ENCODE results near the gene RNF144A.

Gene RNF144A

DNA sequence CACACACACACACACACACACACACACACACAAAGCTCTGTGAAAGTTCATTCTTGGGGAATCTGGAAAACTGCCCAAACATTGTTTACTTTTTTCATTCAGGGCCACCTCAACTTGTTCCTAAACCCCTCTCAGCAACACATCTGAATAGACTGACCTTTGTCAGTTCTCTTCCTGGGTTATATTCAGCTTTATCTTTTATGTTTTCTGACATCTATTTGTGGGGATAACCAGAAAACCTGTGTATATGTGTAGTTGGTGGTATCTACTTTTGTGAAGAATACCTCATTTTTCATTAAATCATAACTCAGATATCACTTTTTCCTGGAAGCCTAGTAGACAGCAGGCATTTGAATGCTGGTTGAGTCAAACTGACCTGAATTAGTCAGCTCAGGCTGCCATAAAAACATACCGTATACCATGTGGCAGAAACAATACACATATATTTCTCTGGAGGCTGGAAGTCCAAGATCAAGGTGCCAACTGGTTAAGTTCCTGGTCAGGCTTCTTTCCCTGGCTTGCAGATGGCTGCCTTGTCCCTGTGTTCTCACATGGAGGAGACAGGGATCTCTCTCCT is 11.0 kb upstream of the RNF144A start:
- in situ Hi-C loops (cut with MboI; ENCODE audit: low sequenced_read_pairs), result no loop called here

DNA sequence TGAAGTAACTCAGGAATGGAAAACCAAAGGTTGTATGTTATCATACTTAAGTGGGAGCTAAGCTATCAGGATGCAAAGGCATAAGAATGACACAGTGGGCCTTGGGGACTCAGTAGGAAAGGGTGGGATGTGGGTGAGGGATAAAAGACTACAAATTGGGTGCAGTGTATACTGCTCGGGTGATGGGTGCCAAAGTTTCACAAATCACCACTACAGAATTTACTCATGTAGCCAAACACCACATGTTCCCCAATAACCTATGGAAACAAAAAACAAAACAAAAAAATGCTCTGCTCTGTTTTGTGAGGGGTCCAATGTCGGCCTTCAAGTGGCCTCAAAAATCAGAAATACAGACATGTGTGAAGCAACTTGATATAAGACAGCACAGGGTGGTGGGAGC is 8.9 kb upstream of the RNF144A start:
- in situ Hi-C loops (cut with MboI; ENCODE audit: low sequenced_read_pairs), result no loop called here

DNA sequence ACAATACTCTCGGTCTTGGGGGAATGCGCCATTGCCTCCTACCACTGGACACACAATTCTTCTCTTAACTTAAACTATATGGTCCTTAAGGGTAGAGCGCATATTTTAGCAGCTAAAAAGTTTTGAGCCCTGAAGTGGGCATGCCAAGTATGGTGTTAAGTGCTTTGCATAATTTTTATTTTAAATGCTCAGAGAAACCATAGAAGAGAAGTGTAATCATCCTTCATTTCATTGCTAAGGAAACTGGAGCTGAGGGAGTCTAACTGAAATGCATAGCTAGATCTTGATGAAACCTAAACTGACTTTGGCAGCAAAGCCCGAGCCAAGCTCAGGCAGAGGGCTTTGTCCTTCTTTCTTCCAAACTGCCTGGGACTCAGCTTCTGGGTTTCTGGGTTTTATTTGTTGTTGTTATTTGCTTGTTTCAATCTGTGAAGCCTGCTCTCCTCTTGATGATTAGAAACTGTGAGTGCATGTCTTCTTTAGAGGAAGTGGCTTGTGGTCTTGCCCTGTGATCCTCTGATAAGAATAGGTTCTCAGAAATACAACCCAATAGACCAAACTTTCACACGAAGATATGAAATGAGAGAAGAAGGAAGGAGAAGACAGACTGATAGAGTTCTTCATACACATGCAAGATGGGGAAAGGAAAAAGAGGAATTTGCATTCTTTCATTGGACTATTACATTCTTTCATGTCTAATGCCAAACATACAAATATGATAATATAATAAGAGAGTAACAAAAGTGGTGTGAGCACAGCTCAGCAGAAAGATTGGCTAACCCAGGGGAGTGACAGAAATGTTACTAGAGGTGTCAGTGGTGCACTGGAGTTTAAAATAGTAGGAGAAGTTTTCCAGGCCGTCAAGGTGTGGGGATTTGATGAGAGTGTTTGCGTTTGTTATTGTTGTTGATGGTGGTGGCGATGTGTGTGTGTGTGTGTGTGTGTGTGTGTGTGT is 7.5 kb upstream of the RNF144A start:
- in situ Hi-C loops (cut with MboI; ENCODE audit: low sequenced_read_pairs), result no loop called here

DNA sequence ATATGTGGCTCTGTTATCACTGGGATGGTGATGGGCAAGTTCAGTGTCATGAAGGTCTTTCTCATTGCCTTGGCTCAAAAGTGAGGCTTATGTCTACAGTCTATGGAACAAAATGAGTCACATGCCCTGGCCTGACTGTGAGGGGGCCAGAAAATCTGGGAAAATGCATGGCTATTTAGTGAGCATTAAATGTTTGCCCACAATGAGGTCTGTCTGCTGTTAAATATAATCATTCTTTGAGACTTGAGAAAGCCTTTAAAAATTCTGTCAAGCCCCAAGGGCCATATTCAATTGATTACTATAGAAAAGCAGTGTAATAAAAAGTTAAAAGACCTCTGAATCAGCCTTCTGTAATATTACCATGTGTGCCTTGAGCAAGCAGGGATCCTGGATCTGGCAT is 5.5 kb upstream of the RNF144A start:
- in situ Hi-C loops (cut with MboI; ENCODE audit: low sequenced_read_pairs), result no loop called here

DNA sequence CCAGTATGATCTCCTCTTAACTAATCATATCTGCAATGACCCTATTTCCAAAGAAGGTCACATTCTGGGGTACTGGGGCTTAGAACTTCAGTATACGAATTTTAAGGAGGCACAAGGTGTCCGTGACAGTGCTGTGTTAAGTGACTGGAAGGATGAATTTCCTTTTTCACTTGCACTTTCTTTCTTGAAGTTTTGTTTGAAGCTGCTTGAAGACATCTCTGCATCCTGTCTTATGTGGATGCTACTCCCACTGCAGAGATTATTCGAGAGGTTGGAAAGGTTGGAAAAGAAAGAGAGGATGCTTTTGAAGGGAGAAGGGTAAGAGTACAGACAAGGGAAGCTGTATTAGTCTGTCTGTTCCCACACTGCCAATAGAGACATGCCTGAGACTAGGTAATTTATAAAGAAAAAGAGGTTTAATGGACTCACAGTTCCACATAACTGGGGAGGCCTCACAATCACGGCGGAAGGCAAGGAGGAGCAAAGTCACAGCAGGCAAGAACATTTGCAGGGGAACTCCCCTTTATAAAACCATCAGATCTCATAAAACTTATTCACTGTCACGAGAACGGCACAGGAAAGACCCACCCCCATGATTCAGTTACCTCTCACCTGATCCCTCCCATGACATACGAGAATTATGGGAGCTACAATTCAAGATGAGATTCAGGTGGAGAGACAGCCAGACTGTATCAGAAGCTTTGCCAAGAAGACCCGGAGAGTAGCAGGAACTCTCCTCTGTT is 3.6 kb upstream of the RNF144A start:
- in situ Hi-C loops (cut with MboI; ENCODE audit: low sequenced_read_pairs), result no loop called here

DNA sequence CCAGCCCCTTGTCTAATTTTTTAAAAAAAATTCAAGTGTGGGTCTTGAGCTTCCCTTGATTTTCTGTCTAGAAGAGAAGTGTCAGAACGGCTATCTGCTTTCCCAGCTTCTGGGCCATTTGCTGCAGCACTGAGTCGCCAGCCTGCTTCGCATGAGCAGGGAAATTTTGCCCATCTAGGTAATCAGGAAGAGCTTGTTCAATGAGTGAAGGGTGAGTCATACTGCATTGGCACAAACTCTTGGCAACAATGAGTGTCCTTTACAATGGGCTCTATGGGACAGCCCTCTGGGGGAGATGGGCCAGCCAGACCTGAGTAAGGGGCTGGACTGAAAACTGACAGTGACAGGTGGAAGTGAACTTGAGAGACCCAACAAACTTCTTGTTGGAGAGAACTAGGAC is 2.4 kb upstream of the RNF144A start:
- in situ Hi-C loops (cut with MboI; ENCODE audit: low sequenced_read_pairs), result no loop called here

DNA sequence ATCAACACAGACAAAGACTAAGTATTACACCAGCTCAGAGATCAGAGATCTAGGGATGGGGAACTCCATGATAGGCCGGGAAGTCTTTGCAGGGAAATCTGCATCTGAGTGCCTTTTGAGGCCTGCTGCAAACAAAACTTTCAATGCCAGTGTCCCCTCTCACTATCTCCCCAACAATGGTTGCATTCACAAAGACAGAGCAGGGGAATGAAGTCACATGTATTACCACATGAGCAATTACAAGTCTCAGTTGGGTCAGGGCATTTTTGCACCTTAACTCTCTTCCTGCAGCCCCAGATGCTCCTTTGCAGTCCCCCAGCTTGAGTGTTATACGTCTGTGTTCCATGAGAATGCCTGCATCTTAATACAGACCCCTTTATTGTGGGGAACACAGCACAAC is 1.8 kb upstream of the RNF144A start:
- in situ Hi-C loops (cut with MboI; ENCODE audit: low sequenced_read_pairs), result no loop called here

DNA sequence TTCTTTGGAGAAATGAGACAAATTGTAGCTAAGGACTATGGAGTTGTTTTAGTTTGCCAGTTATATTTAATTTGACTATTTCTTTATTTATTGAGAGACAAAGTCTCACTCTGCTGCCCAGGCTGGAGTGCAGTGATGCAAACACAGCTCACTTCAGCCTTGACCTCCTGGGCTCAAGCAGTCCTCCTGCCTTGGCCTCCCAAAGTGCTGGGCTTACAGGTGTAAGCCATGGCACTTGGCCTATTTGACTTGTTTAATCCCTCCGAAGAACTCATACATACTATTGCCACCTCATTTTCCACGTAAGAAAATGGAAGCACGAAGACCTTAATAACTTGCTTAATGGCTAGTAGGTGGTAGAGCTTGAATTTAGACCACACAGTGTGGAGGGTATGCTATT is 988 bp upstream of the RNF144A start:
- in situ Hi-C loops (cut with MboI; ENCODE audit: low sequenced_read_pairs), result no loop called here

DNA sequence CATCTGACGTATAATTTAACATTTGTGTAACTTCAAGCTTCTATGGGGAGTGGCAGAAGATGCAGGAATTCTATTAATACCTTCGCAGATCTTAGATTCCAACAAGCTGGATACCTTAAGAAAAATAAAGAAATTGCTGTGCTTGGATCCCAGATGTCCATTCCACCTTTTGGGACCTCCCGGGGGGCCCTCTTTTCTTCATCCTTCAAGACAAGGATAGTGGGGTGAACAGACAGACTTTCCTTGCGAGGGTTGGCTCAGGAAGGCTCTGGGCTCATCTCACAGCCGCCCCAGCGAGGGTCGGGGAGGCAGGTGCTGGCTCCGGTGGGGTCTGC is 509 bp upstream of the RNF144A start:
- in situ Hi-C loops (cut with MboI; ENCODE audit: low sequenced_read_pairs), result no loop called here

DNA sequence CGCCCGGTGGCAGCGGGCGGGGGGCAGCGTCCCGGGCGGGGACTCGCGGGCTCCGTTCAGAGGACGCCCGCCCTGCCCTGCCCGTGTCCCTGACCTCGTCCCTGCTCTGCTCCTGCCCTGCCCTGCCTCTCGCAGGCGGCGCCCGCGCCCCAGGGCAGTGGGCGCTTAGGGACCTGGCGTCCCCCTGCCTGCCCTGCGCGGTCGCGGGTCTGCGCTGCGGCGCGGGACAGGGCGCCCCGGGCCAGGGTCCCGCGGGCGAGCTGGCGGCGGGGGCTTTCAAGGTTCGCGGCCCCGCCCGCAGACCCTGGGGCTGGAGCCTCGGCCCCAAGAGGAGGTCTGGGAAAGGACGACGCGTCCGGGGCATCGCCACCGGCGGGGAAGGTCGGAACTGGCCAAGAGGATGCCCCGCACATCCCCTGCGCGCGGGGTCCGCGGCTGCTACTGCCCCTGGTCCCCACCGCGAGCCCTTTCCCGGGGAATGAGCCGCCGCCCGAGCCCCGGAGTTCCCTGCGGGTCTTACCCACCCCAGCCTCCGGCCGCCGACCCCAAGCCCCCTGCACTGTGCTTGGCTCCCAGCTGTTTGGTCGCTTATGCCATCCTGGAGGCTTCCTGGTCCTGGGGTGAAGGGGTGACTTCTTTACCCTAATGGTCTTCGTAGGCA is 679 bp downstream of the RNF144A start:
- in situ Hi-C loops (cut with MboI; ENCODE audit: low sequenced_read_pairs), result no loop called here

DNA sequence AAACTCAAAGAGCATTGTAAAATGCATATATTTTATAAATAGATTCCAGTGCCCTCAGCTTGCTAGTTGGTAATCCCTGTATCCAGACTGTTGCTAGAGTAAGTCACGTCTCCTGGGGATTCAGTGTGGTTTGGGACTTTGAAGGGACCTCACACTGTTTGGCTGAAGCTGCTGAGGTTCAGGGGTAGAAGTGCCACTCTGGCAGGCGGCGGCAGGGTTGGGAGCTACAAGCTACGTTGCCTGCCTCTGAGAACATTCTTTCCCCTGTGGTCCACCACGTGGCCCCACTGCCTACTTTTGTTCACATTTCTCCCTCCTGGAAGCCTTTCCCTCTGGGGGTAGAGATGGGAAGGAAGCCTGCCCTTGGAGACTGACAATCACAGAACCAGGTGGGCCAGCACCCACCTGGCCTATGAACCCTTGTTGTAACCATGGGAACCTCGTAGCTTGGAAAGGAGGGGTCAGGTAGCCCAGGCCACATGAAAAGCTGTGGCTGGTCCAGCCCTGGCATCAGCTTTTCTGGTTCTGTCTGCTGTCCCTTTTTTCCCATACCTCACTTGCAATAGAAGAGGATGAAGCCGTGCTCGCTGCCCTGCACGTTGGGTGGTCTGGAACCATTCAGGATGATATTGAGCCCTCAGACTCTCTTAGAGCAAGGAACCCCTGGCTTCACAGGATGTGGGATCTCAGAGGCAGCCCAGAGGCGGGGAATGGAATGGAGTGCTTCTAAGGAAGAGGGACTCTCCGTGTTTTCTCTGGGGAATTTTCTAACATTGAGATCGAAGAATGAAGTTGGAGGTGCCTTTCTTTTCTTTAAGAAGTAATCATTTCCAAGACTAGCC is 2.9 kb downstream of the RNF144A start:
- in situ Hi-C loops (cut with MboI; ENCODE audit: low sequenced_read_pairs), result no loop called here

DNA sequence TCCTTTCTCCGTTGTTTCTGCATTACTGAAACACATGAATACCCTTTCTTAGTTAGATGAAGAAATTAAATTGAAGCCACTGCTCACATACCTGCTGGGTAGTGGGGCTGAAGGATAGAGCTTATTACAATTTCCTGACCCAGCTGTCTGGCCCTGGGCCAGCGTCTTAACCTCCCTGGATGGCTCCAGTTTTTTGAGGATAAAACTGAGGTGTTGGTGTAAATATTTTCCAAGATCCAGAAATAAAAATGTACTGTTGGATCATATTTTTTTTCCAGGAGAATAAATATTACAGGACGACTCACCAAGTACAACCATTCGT is 3.5 kb downstream of the RNF144A start:
- in situ Hi-C loops (cut with MboI; ENCODE audit: low sequenced_read_pairs), result no loop called here

DNA sequence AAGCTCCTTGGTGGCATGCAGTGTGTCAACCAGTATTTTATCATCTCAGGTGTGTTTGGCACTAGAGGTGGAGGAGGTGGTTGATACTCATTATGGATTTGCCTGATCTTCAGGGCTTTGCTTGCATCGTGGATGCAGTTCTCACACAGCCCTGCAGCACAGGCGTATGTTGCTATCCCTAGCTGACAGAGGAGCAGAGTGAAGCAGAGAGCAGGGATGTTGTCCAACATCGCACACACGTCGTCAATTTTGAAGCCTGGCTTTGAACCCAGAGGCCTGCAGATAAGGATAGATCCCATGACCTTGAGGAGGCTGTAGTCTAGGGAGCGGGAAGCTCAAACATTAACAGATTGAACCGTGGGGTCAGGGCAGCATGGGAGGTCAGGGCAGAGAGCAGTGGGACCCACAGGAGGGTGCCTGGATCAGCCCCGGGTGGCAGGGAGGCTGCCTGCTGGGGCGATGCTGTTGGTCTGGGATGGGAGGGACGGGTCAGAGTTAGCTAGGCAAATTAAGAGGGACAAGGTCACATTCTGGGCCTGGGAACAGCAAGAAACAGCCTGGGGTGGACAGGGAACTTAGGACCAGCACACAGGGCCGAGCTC is 4.2 kb downstream of the RNF144A start:
- in situ Hi-C loops (cut with MboI; ENCODE audit: low sequenced_read_pairs), result no loop called here

DNA sequence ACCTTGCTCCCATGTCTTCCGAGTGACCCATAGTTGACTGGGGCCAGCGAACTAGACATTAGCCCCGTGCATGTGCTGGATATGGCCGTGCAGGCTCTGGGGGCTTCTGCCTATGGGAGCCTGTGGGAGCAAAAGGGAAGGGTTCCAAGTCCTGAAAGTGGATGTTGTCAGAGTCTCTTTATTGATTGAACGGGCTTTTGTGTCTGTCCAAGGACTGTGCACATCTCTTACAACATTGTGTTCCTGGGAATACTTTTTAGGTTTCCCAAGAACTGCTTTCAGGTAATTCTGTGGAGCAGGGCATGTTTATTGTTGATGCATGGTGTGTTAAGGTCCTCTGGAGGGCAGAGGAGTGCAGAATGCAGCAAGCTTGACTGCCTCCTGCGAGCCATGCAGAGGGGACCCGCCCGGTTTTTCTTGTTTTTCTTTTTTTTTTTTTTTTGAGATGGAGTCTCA is 5.0 kb downstream of the RNF144A start:
- in situ Hi-C loops (cut with MboI; ENCODE audit: low sequenced_read_pairs), result no loop called here

DNA sequence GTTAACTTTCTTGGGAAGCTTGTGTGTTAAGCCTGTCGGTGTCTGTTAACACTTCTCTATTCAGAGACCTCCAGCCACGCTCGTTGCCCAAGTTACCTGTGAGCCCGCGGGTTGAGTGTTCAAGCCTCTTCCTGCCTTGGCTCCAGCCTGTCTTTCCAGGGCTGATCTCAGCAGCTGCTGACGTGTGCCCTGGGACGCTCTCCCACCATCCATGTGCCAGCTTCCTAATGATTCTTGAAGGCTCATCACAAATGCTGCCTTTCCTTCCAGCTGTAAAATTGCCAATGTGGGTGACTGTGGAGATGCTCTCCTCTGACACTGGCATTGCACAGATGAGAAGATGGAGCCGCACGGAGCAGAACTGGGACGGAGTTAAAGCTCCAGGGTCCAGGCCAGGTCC is 6.1 kb downstream of the RNF144A start:
- in situ Hi-C loops (cut with MboI; ENCODE audit: low sequenced_read_pairs), result no loop called here

DNA sequence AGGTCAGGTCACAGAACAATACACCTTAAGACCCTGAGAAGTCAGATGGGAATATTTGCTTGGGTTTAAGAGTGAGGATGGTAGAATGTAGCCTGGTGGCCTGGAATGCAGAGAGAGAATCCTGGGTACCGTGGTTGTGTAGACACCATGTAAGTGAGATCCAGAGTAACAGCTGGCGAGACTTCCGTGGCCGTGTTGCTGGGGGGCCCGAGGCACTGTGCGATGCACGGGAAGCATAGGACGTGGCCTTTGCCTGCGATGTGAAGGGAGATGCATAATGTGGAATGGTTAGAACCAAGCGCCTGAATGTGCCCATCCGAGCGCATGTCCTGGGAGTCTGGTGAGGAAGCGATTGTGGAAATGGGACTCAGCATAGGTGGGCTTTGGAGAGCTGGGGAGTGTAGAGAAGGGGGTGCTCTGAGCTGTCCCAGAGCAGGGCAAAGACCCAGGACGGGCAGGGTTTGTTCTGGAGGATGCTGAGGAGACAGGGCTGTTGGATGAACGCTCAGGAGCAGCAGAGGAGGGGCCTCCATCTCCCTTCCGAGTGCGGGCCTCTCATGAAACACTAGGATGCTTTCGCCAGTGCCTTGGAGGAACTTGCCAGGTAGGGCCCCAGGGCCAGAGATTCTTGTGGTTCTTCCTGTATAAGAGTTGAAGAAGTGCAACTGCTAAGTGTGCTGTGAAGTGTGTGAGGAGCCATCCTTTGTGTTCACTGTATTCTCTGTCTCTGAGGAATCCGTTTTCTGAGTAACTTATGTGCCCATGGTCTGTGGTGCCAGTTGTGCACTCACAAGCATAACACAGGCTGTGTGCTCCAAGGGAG is 7.1 kb downstream of the RNF144A start:
- in situ Hi-C loops (cut with MboI; ENCODE audit: low sequenced_read_pairs), result no loop called here

DNA sequence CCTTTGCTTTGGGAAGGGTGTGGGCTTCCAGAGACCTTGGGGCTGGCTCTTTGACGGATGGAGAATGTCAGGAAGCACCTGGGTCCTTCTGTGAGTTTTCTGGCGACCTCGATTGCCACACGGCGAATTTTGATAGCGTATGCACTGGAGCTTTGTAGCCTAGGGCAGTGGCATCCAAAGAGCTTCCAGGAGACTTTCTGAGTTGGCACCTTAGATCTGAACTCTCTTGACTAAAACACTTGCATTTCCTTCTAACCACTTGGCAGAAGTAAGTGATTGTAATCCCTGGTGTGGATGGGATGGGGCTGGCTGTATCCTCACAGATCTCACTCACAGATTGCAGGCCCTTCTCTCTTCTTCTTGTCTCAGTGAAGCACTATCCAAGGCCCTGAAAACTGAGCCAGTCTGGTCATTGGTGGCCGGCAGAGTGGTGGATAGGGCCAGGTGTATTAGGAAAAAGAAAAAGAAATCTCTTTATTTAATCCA is 7.8 kb downstream of the RNF144A start:
- in situ Hi-C loops (cut with MboI; ENCODE audit: low sequenced_read_pairs), result no loop called here

DNA sequence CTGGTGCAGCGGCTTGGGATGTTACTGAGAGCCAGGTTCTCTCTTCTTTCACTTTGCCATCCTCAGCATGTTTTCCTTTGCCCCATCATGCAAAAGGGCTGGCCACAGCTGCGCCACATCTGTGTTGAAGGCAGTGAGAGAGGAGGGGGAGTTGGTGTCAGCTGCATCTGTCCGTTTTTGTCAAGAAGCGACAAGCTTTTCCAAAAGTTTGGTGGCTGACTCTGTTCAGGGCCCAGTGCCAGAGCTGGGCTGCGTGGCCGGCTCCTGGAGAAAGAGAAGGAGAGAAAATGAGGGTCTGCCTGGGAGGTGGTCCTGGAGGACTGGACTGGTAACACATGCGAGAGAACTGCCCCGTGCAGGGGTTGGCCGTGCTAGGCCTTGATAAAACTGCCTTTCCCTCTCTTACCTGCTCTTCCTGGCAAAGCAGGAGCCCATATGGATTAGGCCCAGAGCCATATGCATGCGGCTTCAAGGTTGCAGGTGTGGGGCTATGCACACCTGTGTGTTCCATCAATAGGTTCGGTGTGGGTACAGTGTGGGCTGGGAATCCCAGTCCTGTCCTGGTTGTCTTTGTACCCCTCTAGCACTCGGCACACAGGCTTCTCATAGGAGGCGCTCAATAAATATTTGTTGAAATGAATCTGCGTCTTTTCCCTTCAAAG is 9.0 kb downstream of the RNF144A start:
- in situ Hi-C loops (cut with MboI; ENCODE audit: low sequenced_read_pairs), result no loop called here

DNA sequence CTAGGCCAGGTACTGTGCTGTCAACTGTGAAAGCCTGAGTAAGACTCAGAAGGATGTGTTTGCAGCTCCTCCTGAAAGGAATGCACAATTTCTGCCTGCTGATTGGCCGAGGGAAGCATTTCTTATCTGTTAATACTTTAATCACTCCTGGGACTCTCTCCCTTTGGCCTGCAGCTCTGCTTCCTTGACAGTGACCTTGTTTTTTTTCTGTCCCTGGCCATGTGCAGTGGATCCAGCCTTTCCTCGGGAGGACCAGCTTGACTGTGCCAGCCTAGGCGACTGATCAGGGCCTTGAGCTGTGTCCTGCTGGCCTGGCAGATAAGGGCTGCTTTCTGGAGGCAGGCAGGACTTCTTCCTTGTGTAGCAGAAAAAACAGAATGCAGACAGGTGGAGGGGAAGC is 10.0 kb downstream of the RNF144A start:
- in situ Hi-C loops (cut with MboI; ENCODE audit: low sequenced_read_pairs), result no loop called here
